Ishikawa (cell line): ENCODE measurements around the gene NUP214.

Experiments used
- CEBPB ChIP-seq: IDR thresholded peaks from 2 replicates; pipeline ENCODE4 v1.6.1; 2012
- CREB1 ChIP-seq: IDR thresholded peaks from 2 replicates; pipeline ENCODE4 v1.6.1; 2012; ENCODE audit warnings: low read depth
- EGR1 ChIP-seq: IDR thresholded peaks from 2 replicates; pipeline ENCODE4 v1.6.1; 2012
- EP300 ChIP-seq: IDR thresholded peaks from 2 replicates; pipeline ENCODE4 v1.6.1; 2012; ENCODE audit warnings: borderline replicate concordance
- FOXM1 ChIP-seq: IDR thresholded peaks from 2 replicates; pipeline ENCODE4 v1.6.1; 2012; ENCODE audit warnings: low read depth, borderline replicate concordance
- MAX ChIP-seq: IDR thresholded peaks from 2 replicates; pipeline ENCODE4 v1.6.1; 2012
- NFIC ChIP-seq: IDR thresholded peaks from 2 replicates; pipeline ENCODE4 v1.6.1; 2012
- RAD21 ChIP-seq: IDR thresholded peaks from 2 replicates; pipeline ENCODE4 v1.6.1; 2012; ENCODE audit warnings: low read depth
- REST ChIP-seq: IDR thresholded peaks from 2 replicates; pipeline ENCODE4 v1.6.1; 2012; ENCODE audit warnings: low read depth, mild to moderate bottlenecking
- TAF1 ChIP-seq: IDR thresholded peaks from 2 replicates; pipeline ENCODE4 v1.6.1; 2012; ENCODE audit warnings: low read depth, mild to moderate bottlenecking
- TCF12 ChIP-seq: IDR thresholded peaks from 2 replicates; pipeline ENCODE4 v1.6.1; 2012; ENCODE audit warnings: low read depth
- TEAD4 ChIP-seq: IDR thresholded peaks from 2 replicates; pipeline ENCODE4 v1.6.1; 2012
- USF1 ChIP-seq: IDR thresholded peaks from 2 replicates; pipeline ENCODE4 v1.6.1; 2012
- YY1 ChIP-seq: IDR thresholded peaks from 2 replicates; pipeline ENCODE4 v1.6.1; 2012; ENCODE audit warnings: low read depth
- ZBTB7A ChIP-seq: IDR thresholded peaks from 2 replicates; pipeline ENCODE4 v1.6.1; 2012; ENCODE audit warnings: low read depth

Gene NUP214

GRCh38 chr9:131178926-131179325 is 53.5 kb downstream of the NUP214 start:
- TF ChIP-seq TCF12 (no peak), TEAD4 (no peak), USF1 (no peak), CREB1 (no peak), RAD21 (no peak), TAF1 (no peak), EGR1 (no peak), ZBTB7A (no peak), CEBPB (no peak), MAX (no peak), FOXM1 (no peak), EP300 (no peak), YY1 (no peak), REST (no peak), NFIC (no peak)

GRCh38 chr9:131179561-131180219 is 54.3 kb downstream of the NUP214 start:
- TF ChIP-seq REST = no peak
- TF ChIP-seq NFIC = no peak
- TF ChIP-seq TEAD4 = 0 out of 2 replicates have a peak, but pooled peaks have one; percentile 19
- TF ChIP-seq TAF1 = no peak
- TF ChIP-seq EGR1 = no peak

GRCh38 chr9:131180454-131180853 is 55.1 kb downstream of the NUP214 start:
- TF ChIP-seq EP300 = no peak
- TF ChIP-seq ZBTB7A = no peak
- TF ChIP-seq FOXM1 = no peak
- no peak for TF ChIP-seq YY1
- no peak for TF ChIP-seq EGR1
- no peak for TF ChIP-seq RAD21

GRCh38 chr9:131181091-131181681 is 55.8 kb downstream of the NUP214 start:
- TF ChIP-seq TCF12 = no peak
- TF ChIP-seq TAF1 = no peak
- no peak for TF ChIP-seq EP300
- TF ChIP-seq MAX = no peak
- no peak for TF ChIP-seq USF1
- TF ChIP-seq ZBTB7A = no peak
- no peak for TF ChIP-seq REST
- no peak for TF ChIP-seq NFIC
- TF ChIP-seq EGR1 = no peak
- TF ChIP-seq YY1 = no peak
- TF ChIP-seq RAD21 = no peak
- TF ChIP-seq CREB1 = no peak
- no peak for TF ChIP-seq CEBPB
- no peak for TF ChIP-seq TEAD4
- TF ChIP-seq FOXM1 = no peak
